Fibroblast of lung (primary cell): ENCODE results near the gene LNPEP. TPM values are rescaled to one million over a fixed set of nuclear protein-coding genes. Genes with fewer than 3 reads are reported as not detected.

Experiments
- DNase-seq, 2 donors: peaks; one replicate each; pipeline versions ENCODE4 v3.0.0 to v3.0.0-alpha.2; 2010; ENCODE audit warnings: low read depth in 2 of 2
- H2AFZ ChIP-seq: 2 replicates; pipeline ENCODE4 v1.5.1; 2012; ENCODE audit warnings: low read length, control low read depth, inconsistent platforms
- H3K27ac ChIP-seq: 2 replicates; pipeline ENCODE4 v1.5.1; 2011; ENCODE audit warnings: low read length, control low read depth; ENCODE audit not compliant: insufficient read depth
- H3K27me3 ChIP-seq: 2 replicates; pipeline ENCODE4 v1.5.1; 2011; ENCODE audit warnings: mild to moderate bottlenecking, low read length; ENCODE audit not compliant: control insufficient read depth, insufficient read depth
- H3K36me3 ChIP-seq: 2 replicates; pipeline ENCODE4 v1.5.1; 2011; ENCODE audit warnings: low read length; ENCODE audit not compliant: control insufficient read depth, insufficient read depth
- H3K4me1 ChIP-seq: 2 replicates; pipeline ENCODE4 v1.5.1; 2011; ENCODE audit warnings: low read length; ENCODE audit not compliant: control insufficient read depth, insufficient read depth; ENCODE audit errors: extremely low read depth
- H3K4me2 ChIP-seq: 2 replicates; pipeline ENCODE4 v1.5.1; 2011; ENCODE audit warnings: low read length, control low read depth; ENCODE audit not compliant: insufficient read depth; ENCODE audit errors: extremely low read depth
- H3K4me3 ChIP-seq, 4 experiments: fragments of 200-600 bp in 1 of 4; sonication (generic) in 1 of 4; replicated peaks in 1 of 4; 2 replicates each; pipeline ENCODE4 v1.5.1; 2011 to 2016; ENCODE audit warnings: low read length in 4 of 4, low read depth in 3 of 4, mild to moderate bottlenecking in 3 of 4, control low read depth in 2 of 4, inconsistent platforms in 1 of 4, mixed read lengths in 1 of 4; ENCODE audit not compliant: insufficient read depth in 1 of 4; ENCODE audit errors: control extremely low read depth in 1 of 4
- H3K79me2 ChIP-seq: 2 replicates; pipeline ENCODE4 v1.5.1; 2012; ENCODE audit warnings: mild to moderate bottlenecking, low read length, inconsistent platforms; ENCODE audit not compliant: control insufficient read depth, insufficient read depth
- H3K9ac ChIP-seq: 2 replicates; pipeline ENCODE4 v1.5.1; 2011; ENCODE audit warnings: mild to moderate bottlenecking, low read length, control low read depth; ENCODE audit not compliant: insufficient read depth
- H3K9me3 ChIP-seq: 2 replicates; pipeline ENCODE4 v1.5.1; 2012; ENCODE audit warnings: low read depth, low read length; ENCODE audit not compliant: control insufficient read depth, insufficient read depth
- H4K20me1 ChIP-seq: 2 replicates; pipeline ENCODE4 v1.5.1; 2011; ENCODE audit warnings: low read length; ENCODE audit not compliant: control insufficient read depth, insufficient read depth; ENCODE audit errors: extremely low read depth
- CTCF ChIP-seq, 2 donors: IDR thresholded peaks in 1 of 2; conservative IDR thresholded peaks in 1 of 2; 1 replicate in 1 of 2; 2 replicates in 1 of 2; pipeline ENCODE4 v1.5.1; 2011 to 2012; ENCODE audit warnings: low read length in 2 of 2, control low read depth in 1 of 2, inconsistent platforms in 1 of 2, low read depth in 1 of 2, mild to moderate bottlenecking in 1 of 2
- EZH2 ChIP-seq: IDR thresholded peaks from 2 replicates; pipeline ENCODE4 v1.5.1; 2012; ENCODE audit warnings: low read length, control low read depth, mild to moderate bottlenecking; ENCODE audit errors: missing control alignments
- polyA plus RNA-seq, 2 donors: library from polyadenylated mRNA; depleted of rRNA in 1 of 2; stranded (reverse) in 1 of 2; unstranded in 1 of 2; fragments of >200 nt; gene quantifications; 2 replicates each; pipeline ENCODE4 v1.2.1, GENCODE V29; 2011 to 2012; ENCODE audit warnings: missing spikeins in 1 of 2
- total RNA-seq: library from RNA; depleted of rRNA; stranded (reverse); fragments of >200 nt; gene quantifications from 2 replicates; pipeline ENCODE4 v1.2.1, GENCODE V29; 2014

The LNPEP gene
- total and polyA plus RNA-seq, 2 donors (not counting 1 experiment from before 2014, with no cell fraction given) = 19.5 to 26.1 TPM

- H3K4me2 ChIP-seq = no peak overlapping the region
- no peaks in the 10 kb centered on the region for H3K4me1 ChIP-seq
- no peak overlapping the region for H3K4me3 ChIP-seq
- no peaks in the 10 kb centered on the region for H3K9me3 ChIP-seq
- no peaks in the 10 kb centered on the region for H3K27me3 ChIP-seq
- no peak overlapping the region for H3K27ac ChIP-seq
- H3K9ac ChIP-seq = no peak overlapping the region
- H4K20me1 ChIP-seq = no peaks in the 10 kb centered on the region
- H2AFZ ChIP-seq = no peak overlapping the region
- no peak for DNase-seq
- no peaks in the 10 kb centered on the region for H3K79me2 ChIP-seq
- TF ChIP-seq CTCF (conservative IDR thresholded peaks at IDR 0.05 in 1 of 2, IDR thresholded peaks at IDR 0.05 in 1 of 2; ENCODE audit: low read depth in 1 of 2, low read length in 2 of 2) (no peak), EZH2 (no peak)
- no peaks in the 10 kb centered on the region for H3K36me3 ChIP-seq
These were observed 55.8 kb downstream of the LNPEP start for GRCh38 chr5:96991708-96992107.

GRCh38 chr5:96993760-96994159 lies 57.9 kb downstream of the LNPEP start:
- no peak for DNase-seq
- no peak overlapping the region for H3K9ac ChIP-seq
- no peaks in the 10 kb centered on the region for H4K20me1 ChIP-seq
- no peaks in the 10 kb centered on the region for H3K9me3 ChIP-seq
- H2AFZ ChIP-seq = no peak overlapping the region
- H3K36me3 ChIP-seq = no peaks in the 10 kb centered on the region
- H3K4me3 ChIP-seq = no peak overlapping the region
- no peak overlapping the region for H3K4me2 ChIP-seq
- H3K27me3 ChIP-seq = no peaks in the 10 kb centered on the region
- H3K4me1 ChIP-seq = no peaks in the 10 kb centered on the region
- H3K79me2 ChIP-seq = no peaks in the 10 kb centered on the region
- no peak overlapping the region for H3K27ac ChIP-seq
- TF ChIP-seq EZH2 = no peak
- no peak for TF ChIP-seq CTCF (conservative IDR thresholded peaks at IDR 0.05 in 1 of 2, IDR thresholded peaks at IDR 0.05 in 1 of 2; ENCODE audit: low read depth in 1 of 2, low read length in 2 of 2)

GRCh38 chr5:96994493-96994892 lies 58.6 kb downstream of the LNPEP start:
- DNase-seq = no peak
- Histone ChIP-seq H3K79me2 (no peaks in the 10 kb centered on the region), H3K4me2 (no peak overlapping the region), H3K27ac (no peak overlapping the region), H3K4me3 (no peak overlapping the region), H3K9me3 (no peaks in the 10 kb centered on the region), H3K36me3 (no peaks in the 10 kb centered on the region), H3K9ac (no peak overlapping the region), H4K20me1 (no peaks in the 10 kb centered on the region), H2AFZ (no peak overlapping the region), H3K4me1 (no peaks in the 10 kb centered on the region), H3K27me3 (no peaks in the 10 kb centered on the region)
- TF ChIP-seq CTCF (conservative IDR thresholded peaks at IDR 0.05 in 1 of 2, IDR thresholded peaks at IDR 0.05 in 1 of 2; ENCODE audit: low read depth in 1 of 2, low read length in 2 of 2) (no peak), EZH2 (no peak)
